ENCODE measurements around the gene WWTR1. TPM values are rescaled to one million over a fixed set of nuclear protein-coding genes. Genes with fewer than 3 reads are reported as not detected.
A peak's percentile ranks its signal among the peaks of the same experiment; 100 is the strongest.

Gene WWTR1
- total RNA-seq, 2 donors from 2014 or later = 45.4 to 87.1 TPM

GRCh38 chr3:149527531-149528339, 130.1 kb downstream of the WWTR1 start:
- DNase-seq (no peak), ATAC-seq (peak; percentile 48 to 72)
- intact Hi-C loops (cut with DNase I) = loop anchor here (5.0 to 10.0 kb wide), 2 partner anchors 127 to 190 kb away; partner anchors contain the start of gene WWTR1 (in 1 of the 2)

GRCh38 chr3:149523512-149524299, 134.1 kb downstream of the WWTR1 start:
- DNase-seq = no peak
- intact Hi-C loops (cut with DNase I) = loop anchor here in 1 of 2 donors (10.0 kb wide), 1 partner anchor 131 kb away; the partner anchor contains the start of gene WWTR1

GRCh38 chr3:149519912-149520311, 137.9 kb downstream of the WWTR1 start:
- ATAC-seq (no peak), DNase-seq (no peak)
- intact Hi-C loops (cut with DNase I) = loop anchor here in 1 of 2 donors (10.0 kb wide), 1 partner anchor 135 kb away; the partner anchor contains the start of gene WWTR1

More at GRCh38 chr3:149523512-149524299, 134.1 kb downstream of the WWTR1 start:
- no peak for ATAC-seq

GRCh38 chr3:149516920-149517319, 140.9 kb downstream of the WWTR1 start:
- ATAC-seq (no peak), DNase-seq (no peak)
- intact Hi-C loops (cut with DNase I) = no loop called here

GRCh38 chr3:149515249-149515648, 142.6 kb downstream of the WWTR1 start:
- DNase-seq = no peak
- intact Hi-C loops (cut with DNase I) = no loop called here
- no peak for ATAC-seq

- DNase-seq (no peak), ATAC-seq (no peak)
- intact Hi-C loops (cut with DNase I) = loop anchor here in 1 of 2 donors (5.0 kb wide), 1 partner anchor 203 kb away; no protein-coding TSS in a partner anchor
These were observed 143.4 kb downstream of the WWTR1 start for GRCh38 chr3:149514471-149514870.

GRCh38 chr3:149512073-149512782, 145.6 kb downstream of the WWTR1 start:
- intact Hi-C loops (cut with DNase I) = loop anchor here (1.0 to 5.0 kb wide), 2 partner anchors 205 kb away; no protein-coding TSS in a partner anchor
- peak; percentile 69 for DNase-seq
- peak; percentile 74 to 81 for ATAC-seq

- no peak for DNase-seq
- ATAC-seq = no peak
- intact Hi-C loops (cut with DNase I) = loop anchor here in 1 of 2 donors (5.0 kb wide), 1 partner anchor 206 kb away; no protein-coding TSS in a partner anchor
These were observed 146.7 kb downstream of the WWTR1 start for GRCh38 chr3:149511040-149511626.

GRCh38 chr3:149510480-149510879, 147.3 kb downstream of the WWTR1 start:
- ATAC-seq = no peak
- intact Hi-C loops (cut with DNase I) = loop anchor here in 1 of 2 donors (5.0 kb wide), 1 partner anchor 207 kb away; no protein-coding TSS in a partner anchor
- no peak for DNase-seq

- intact Hi-C loops (cut with DNase I) = no loop called here
- peak in 1 of 2 donors; percentile 21 for ATAC-seq
- no peak for DNase-seq
These were observed 148.3 kb downstream of the WWTR1 start for GRCh38 chr3:149509526-149509925.

GRCh38 chr3:149507491-149508324, 150.1 kb downstream of the WWTR1 start:
- intact Hi-C loops (cut with DNase I) = no loop called here
- DNase-seq (peak; percentile 33), ATAC-seq (peak; percentile 70 to 71)

GRCh38 chr3:149506965-149507364, 150.9 kb downstream of the WWTR1 start:
- ATAC-seq = peak in 1 of 2 donors; percentile 18
- intact Hi-C loops (cut with DNase I) = no loop called here
- no peak for DNase-seq

- DNase-seq = no peak
- ATAC-seq = no peak
- intact Hi-C loops (cut with DNase I) = no loop called here
These were observed 151.3 kb downstream of the WWTR1 start for GRCh38 chr3:149506540-149506939.

- intact Hi-C loops (cut with DNase I) = no loop called here
- DNase-seq (no peak), ATAC-seq (no peak)
These were observed 155.4 kb downstream of the WWTR1 start for GRCh38 chr3:149502438-149502837.

- ATAC-seq = peak in 1 of 2 donors; percentile 65
- intact Hi-C loops (cut with DNase I) = no loop called here
- DNase-seq = no peak
These were observed 156.3 kb downstream of the WWTR1 start for GRCh38 chr3:149501524-149501923.

GRCh38 chr3:149497966-149498670, 159.7 kb downstream of the WWTR1 start:
- ATAC-seq = no peak
- intact Hi-C loops (cut with DNase I) = loop anchor here in 1 of 2 donors (10.0 kb wide), 1 partner anchor 277 kb away; no protein-coding TSS in a partner anchor
- DNase-seq = no peak

GRCh38 chr3:149496891-149497290, 160.9 kb downstream of the WWTR1 start:
- ATAC-seq (no peak), DNase-seq (no peak)
- intact Hi-C loops (cut with DNase I) = loop anchor here in 1 of 2 donors (10.0 kb wide), 1 partner anchor 278 kb away; no protein-coding TSS in a partner anchor

Measured in left cardiac atrium (tissue), 4 donors.